Smooth muscle cell (in vitro differentiated cells): ENCODE results near the gene SDCCAG8. TPM values are rescaled to one million over a fixed set of nuclear protein-coding genes. Genes with fewer than 3 reads are reported as not detected.

Source experiments
- DNase-seq: peaks from one replicate; lab custom pipeline; 2025; ENCODE audit not compliant: unreplicated experiment; lab: John Stamatoyannopoulos, UW
- H2AFZ ChIP-seq: fragments of 200-600 bp; sonication (generic); 2 replicates; pipeline ENCODE4 v1.6.0; 2016; ENCODE audit warnings: antibody characterized with exemption, low read depth, mild to moderate bottlenecking
- H3F3A ChIP-seq: fragments of 200-600 bp; sonication (generic); 2 replicates; pipeline ENCODE4 v1.6.0; 2017; ENCODE audit warnings: antibody characterized with exemption, low read depth
- H3K27ac ChIP-seq: fragments of 200-600 bp; sonication (generic); 2 replicates; pipeline ENCODE4 v1.5.1; 2016; ENCODE audit warnings: low read depth, mild to moderate bottlenecking
- H3K27me3 ChIP-seq: fragments of 200-600 bp; sonication (generic); 2 replicates; pipeline ENCODE4 v1.6.1; 2016; ENCODE audit warnings: low read depth, mild to moderate bottlenecking
- H3K36me3 ChIP-seq: fragments of 200-600 bp; sonication (generic); 2 replicates; pipeline ENCODE4 v1.5.1; 2016; ENCODE audit warnings: low read depth
- H3K4me1 ChIP-seq: fragments of 200-600 bp; sonication (generic); 2 replicates; pipeline ENCODE4 v1.5.1; 2016; ENCODE audit warnings: low read depth
- H3K4me2 ChIP-seq: fragments of 200-600 bp; sonication (generic); 2 replicates; pipeline ENCODE4 v1.6.0; 2016; ENCODE audit warnings: mild to moderate bottlenecking
- H3K4me3 ChIP-seq: fragments of 200-600 bp; sonication (generic); 2 replicates; pipeline ENCODE4 v1.5.1; 2016; ENCODE audit warnings: mild to moderate bottlenecking
- H3K79me2 ChIP-seq: fragments of 200-600 bp; sonication (generic); 2 replicates; pipeline ENCODE4 v1.6.0; 2016; ENCODE audit warnings: low read depth, mild to moderate bottlenecking
- H3K9ac ChIP-seq: fragments of 200-600 bp; sonication (generic); 2 replicates; pipeline ENCODE4 v1.6.0; 2016; ENCODE audit warnings: low read depth
- H3K9me3 ChIP-seq: fragments of 200-600 bp; sonication (generic); replicated peaks from 2 replicates; pipeline ENCODE4 v1.5.1; 2016; ENCODE audit warnings: low read depth
- H4K20me1 ChIP-seq: fragments of 200-600 bp; sonication (generic); 2 replicates; pipeline ENCODE4 v1.6.0; 2016; ENCODE audit warnings: low read depth
- CTCF ChIP-seq: fragments of 200-600 bp; sonication (generic); IDR thresholded peaks from 2 replicates; pipeline ENCODE4 v1.5.1; 2017; ENCODE audit warnings: borderline replicate concordance, mild to moderate bottlenecking, antibody characterized with exemption; ENCODE audit not compliant: insufficient read depth, poor library complexity, severe bottlenecking
- WGBS: methylation state at CpG from one replicate; pipeline ENCODE4 v1.1.7; 2016; ENCODE audit warnings: low lambda C conversion rate; 5-methylcytosine and 5-hydroxymethylcytosine counted together
- polyA plus RNA-seq: library from polyadenylated mRNA; unstranded; fragments of >200 nt; fragmentation: Nextera tagmentation; extraction: Ambion mirVana; gene quantifications from 2 replicates; pipeline ENCODE4 v1.2.1, GENCODE V29; 2016
- total RNA-seq: library from RNA; depleted of rRNA; stranded (reverse); fragments of >200 nt; gene quantifications from 2 replicates; pipeline ENCODE4 v1.2.3, GENCODE V29; 2014

SDCCAG8 gene
- total and polyA plus RNA-seq, 2 experiments from 2014 or later = 30.9 to 33.4 TPM

- no peak overlapping the region for H3K4me3 ChIP-seq
- no peak for DNase-seq
- no peak overlapping the region for H3K4me2 ChIP-seq
- H2AFZ ChIP-seq = no peak overlapping the region
- H3F3A ChIP-seq = no peaks in the 10 kb centered on the region
- 100% methylated on average over 1 of the region's 1 CpG for WGBS
- no peaks in the 10 kb centered on the region for H3K9me3 ChIP-seq
- H3K27me3 ChIP-seq = no peaks in the 10 kb centered on the region
- no peak overlapping the region for H3K27ac ChIP-seq
- no peaks in the 10 kb centered on the region for H3K4me1 ChIP-seq
- no peaks in the 10 kb centered on the region for H3K36me3 ChIP-seq
- no peaks in the 10 kb centered on the region for H4K20me1 ChIP-seq
- H3K9ac ChIP-seq = no peak overlapping the region
- no peak for TF ChIP-seq CTCF
- H3K79me2 ChIP-seq = no peaks in the 10 kb centered on the region
These were observed 279.2 kb downstream of the SDCCAG8 start for GRCh38 chr1:243535014-243535413.

GRCh38 chr1:243539636-243540035, 283.8 kb downstream of the SDCCAG8 start:
- Histone ChIP-seq H3K4me1 (no peaks in the 10 kb centered on the region), H3K27ac (no peak overlapping the region), H3K36me3 (no peaks in the 10 kb centered on the region), H3K4me3 (no peak overlapping the region), H3K4me2 (no peak overlapping the region), H3K9me3 (no peaks in the 10 kb centered on the region), H3F3A (no peaks in the 10 kb centered on the region), H2AFZ (no peak overlapping the region), H4K20me1 (no peaks in the 10 kb centered on the region), H3K79me2 (no peaks in the 10 kb centered on the region), H3K27me3 (no peaks in the 10 kb centered on the region), H3K9ac (no peak overlapping the region)
- DNase-seq = no peak
- TF ChIP-seq CTCF = no peak

GRCh38 chr1:243542739-243543415, 287.0 kb downstream of the SDCCAG8 start:
- no peaks in the 10 kb centered on the region for H3K4me1 ChIP-seq
- WGBS = 69% methylated on average over 7 of the region's 7 CpGs
- H3K4me2 ChIP-seq = no peak overlapping the region
- H3K9ac ChIP-seq = no peak overlapping the region
- TF ChIP-seq CTCF = no peak
- no peaks in the 10 kb centered on the region for H3K27me3 ChIP-seq
- H3K79me2 ChIP-seq = no peaks in the 10 kb centered on the region
- H3K9me3 ChIP-seq = no peaks in the 10 kb centered on the region
- no peak overlapping the region for H2AFZ ChIP-seq
- H3K4me3 ChIP-seq = no peak overlapping the region
- no peaks in the 10 kb centered on the region for H4K20me1 ChIP-seq
- no peaks in the 10 kb centered on the region for H3F3A ChIP-seq
- H3K27ac ChIP-seq = no peak overlapping the region
- no peaks in the 10 kb centered on the region for H3K36me3 ChIP-seq
- DNase-seq = no peak

GRCh38 chr1:243543501-243543900, 287.7 kb downstream of the SDCCAG8 start:
- Histone ChIP-seq H3K9ac (no peak overlapping the region), H3K27me3 (no peaks in the 10 kb centered on the region), H3K79me2 (no peaks in the 10 kb centered on the region), H3F3A (no peaks in the 10 kb centered on the region), H3K4me3 (no peak overlapping the region), H3K36me3 (no peaks in the 10 kb centered on the region), H3K4me1 (no peaks in the 10 kb centered on the region), H4K20me1 (no peaks in the 10 kb centered on the region), H3K9me3 (no peaks in the 10 kb centered on the region), H2AFZ (no peak overlapping the region), H3K4me2 (no peak overlapping the region), H3K27ac (no peak overlapping the region)
- TF ChIP-seq CTCF = no peak
- WGBS = 95% methylated on average over 2 of the region's 2 CpGs
- DNase-seq = no peak
